ENCODE measurements around the gene NR1D2. TPM values are rescaled to one million over a fixed set of nuclear protein-coding genes. Genes with fewer than 3 reads are reported as not detected.

The NR1D2 gene
- total RNA-seq, 1 donor, result 70.6 TPM

DNA sequence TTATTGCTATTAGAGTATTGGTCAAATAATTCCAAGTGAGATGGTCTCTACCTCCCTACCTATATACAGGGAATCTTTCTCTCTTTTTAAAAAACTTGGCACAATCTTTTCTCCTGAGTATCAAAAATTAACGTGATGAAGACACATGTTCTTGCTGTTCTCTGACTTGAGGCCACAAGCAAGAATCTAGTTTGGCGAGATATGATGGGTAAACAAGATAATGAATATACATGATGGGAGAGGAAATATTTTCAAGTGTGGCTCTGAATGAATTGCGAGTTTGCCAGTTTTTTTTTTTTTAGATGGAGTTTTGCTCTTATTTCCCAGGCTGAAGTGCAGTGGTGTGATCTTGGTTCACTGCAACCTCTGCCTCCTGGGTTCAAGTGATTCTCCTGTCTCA lies 11.6 kb downstream of the NR1D2 start:
- Histone ChIP-seq H3K9me3 (ENCODE audit: low read depth, low read length) (no peaks in the 10 kb centered on the region), H3K79me2 (ENCODE audit: insufficient read depth, low read length) (peaks cover 52% of the 10 kb centered on the region), H3K4me2 (ENCODE audit: insufficient read depth, low read length) (no peak overlapping the region), H3K27ac (ENCODE audit: low read depth, low read length) (no peak overlapping the region), H3K4me3 (ENCODE audit: insufficient read depth, low read length) (no peak overlapping the region), H2AFZ (ENCODE audit: low read length) (no peak overlapping the region), H4K20me1 (ENCODE audit: insufficient read depth, low read length) (peaks cover 57% of the 10 kb centered on the region), H3K36me3 (ENCODE audit: insufficient read depth, low read length) (peaks cover 14% of the 10 kb centered on the region), H3K27me3 (ENCODE audit: insufficient read depth, low read length) (no peaks in the 10 kb centered on the region), H3K4me1 (ENCODE audit: insufficient read depth, low read length) (peaks cover 12% of the 10 kb centered on the region)
- no peak for DNase-seq (ENCODE audit: insufficient read length, low spot score, missing footprints)
- TF ChIP-seq, protein P1, sequence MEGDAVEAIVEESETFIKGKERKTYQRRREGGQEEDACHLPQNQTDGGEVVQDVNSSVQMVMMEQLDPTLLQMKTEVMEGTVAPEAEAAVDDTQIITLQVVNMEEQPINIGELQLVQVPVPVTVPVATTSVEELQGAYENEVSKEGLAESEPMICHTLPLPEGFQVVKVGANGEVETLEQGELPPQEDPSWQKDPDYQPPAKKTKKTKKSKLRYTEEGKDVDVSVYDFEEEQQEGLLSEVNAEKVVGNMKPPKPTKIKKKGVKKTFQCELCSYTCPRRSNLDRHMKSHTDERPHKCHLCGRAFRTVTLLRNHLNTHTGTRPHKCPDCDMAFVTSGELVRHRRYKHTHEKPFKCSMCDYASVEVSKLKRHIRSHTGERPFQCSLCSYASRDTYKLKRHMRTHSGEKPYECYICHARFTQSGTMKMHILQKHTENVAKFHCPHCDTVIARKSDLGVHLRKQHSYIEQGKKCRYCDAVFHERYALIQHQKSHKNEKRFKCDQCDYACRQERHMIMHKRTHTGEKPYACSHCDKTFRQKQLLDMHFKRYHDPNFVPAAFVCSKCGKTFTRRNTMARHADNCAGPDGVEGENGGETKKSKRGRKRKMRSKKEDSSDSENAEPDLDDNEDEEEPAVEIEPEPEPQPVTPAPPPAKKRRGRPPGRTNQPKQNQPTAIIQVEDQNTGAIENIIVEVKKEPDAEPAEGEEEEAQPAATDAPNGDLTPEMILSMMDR (IDR thresholded peaks at IDR 0.05; ENCODE audit: extremely low read depth, low read depth, low read length), result no peak

DNA sequence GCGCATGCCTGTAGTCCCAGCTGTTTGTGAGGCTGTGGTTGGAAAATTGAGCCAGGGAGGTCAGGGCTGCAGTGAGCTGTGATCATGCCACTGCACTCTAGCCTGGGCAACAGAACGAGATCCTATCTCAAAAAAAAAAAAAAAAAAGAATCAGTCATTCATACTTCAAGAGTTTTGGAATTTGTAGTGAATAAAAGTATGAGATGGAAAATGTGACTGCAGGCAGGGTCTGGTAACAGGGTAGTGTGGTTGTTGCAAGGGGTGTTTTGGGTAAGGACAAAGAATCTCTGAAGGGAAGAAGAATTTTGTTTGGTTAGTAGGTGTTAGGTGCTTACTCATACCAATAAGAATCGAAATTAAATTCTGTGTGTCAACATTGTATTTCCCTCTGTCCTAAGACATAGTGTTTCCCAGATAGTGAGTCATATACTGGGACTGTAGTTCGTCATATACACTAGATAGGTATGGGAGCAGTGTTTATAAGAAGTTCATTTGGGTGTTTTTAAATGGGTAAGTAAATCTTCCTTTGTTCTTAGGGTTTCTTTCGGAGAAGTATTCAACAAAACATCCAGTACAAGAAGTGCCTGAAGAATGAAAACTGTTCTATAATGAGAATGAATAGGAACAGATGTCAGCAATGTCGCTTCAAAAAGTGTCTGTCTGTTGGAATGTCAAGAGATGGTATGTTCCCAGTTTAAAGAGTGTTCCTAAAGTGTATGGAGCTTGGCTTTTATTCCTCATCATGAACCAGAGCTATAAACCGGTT lies 14.2 kb downstream of the NR1D2 start:
- Histone ChIP-seq H3K36me3 (ENCODE audit: insufficient read depth, low read length) (peaks cover 19% of the 10 kb centered on the region), H3K4me3 (ENCODE audit: insufficient read depth, low read length) (no peak overlapping the region), H3K4me2 (ENCODE audit: insufficient read depth, low read length) (peak overlapping the region; percentile 32), H4K20me1 (ENCODE audit: insufficient read depth, low read length) (peaks cover 38% of the 10 kb centered on the region), H3K4me1 (ENCODE audit: insufficient read depth, low read length) (peaks cover 19% of the 10 kb centered on the region), H3K9me3 (ENCODE audit: low read depth, low read length) (no peaks in the 10 kb centered on the region), H2AFZ (ENCODE audit: low read length) (no peak overlapping the region), H3K27me3 (ENCODE audit: insufficient read depth, low read length) (no peaks in the 10 kb centered on the region), H3K79me2 (ENCODE audit: insufficient read depth, low read length) (peaks cover 32% of the 10 kb centered on the region), H3K27ac (ENCODE audit: low read depth, low read length) (peak overlapping the region; percentile 63)
- TF ChIP-seq, protein P1 (IDR thresholded peaks at IDR 0.05; ENCODE audit: extremely low read depth, low read depth, low read length), result no peak
- peak; percentile 73 for DNase-seq (ENCODE audit: insufficient read length, low spot score, missing footprints)

DNA sequence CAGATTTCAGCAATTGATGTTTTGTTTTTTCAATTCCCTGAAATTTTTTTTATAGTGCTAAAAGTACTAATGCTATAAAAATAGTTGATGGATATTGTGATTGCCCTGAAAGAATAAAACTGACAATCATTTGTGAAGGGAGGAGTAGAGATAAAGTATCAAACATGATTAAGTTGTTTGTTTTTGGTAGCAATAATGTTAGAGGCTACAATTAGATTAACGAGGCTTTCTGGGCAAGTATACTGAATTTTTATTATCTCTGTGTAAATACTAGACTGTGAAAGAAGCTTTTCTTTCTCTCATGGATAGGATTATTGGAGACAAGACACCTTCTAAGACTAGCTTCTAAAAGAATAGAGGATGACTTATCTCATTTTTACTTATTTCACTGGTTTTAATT lies 15.6 kb downstream of the NR1D2 start:
- Histone ChIP-seq H3K9me3 (ENCODE audit: low read depth, low read length) (no peaks in the 10 kb centered on the region), H3K27ac (ENCODE audit: low read depth, low read length) (no peak overlapping the region), H3K36me3 (ENCODE audit: insufficient read depth, low read length) (peaks cover 21% of the 10 kb centered on the region), H2AFZ (ENCODE audit: low read length) (no peak overlapping the region), H3K4me3 (ENCODE audit: insufficient read depth, low read length) (no peak overlapping the region), H3K4me1 (ENCODE audit: insufficient read depth, low read length) (peaks cover 19% of the 10 kb centered on the region), H3K4me2 (ENCODE audit: insufficient read depth, low read length) (no peak overlapping the region), H3K79me2 (ENCODE audit: insufficient read depth, low read length) (peaks cover 26% of the 10 kb centered on the region), H4K20me1 (ENCODE audit: insufficient read depth, low read length) (peaks cover 28% of the 10 kb centered on the region), H3K27me3 (ENCODE audit: insufficient read depth, low read length) (no peaks in the 10 kb centered on the region)
- TF ChIP-seq, protein P1 (IDR thresholded peaks at IDR 0.05; ENCODE audit: extremely low read depth, low read depth, low read length), result no peak
- DNase-seq (ENCODE audit: insufficient read length, low spot score, missing footprints), result no peak

DNA sequence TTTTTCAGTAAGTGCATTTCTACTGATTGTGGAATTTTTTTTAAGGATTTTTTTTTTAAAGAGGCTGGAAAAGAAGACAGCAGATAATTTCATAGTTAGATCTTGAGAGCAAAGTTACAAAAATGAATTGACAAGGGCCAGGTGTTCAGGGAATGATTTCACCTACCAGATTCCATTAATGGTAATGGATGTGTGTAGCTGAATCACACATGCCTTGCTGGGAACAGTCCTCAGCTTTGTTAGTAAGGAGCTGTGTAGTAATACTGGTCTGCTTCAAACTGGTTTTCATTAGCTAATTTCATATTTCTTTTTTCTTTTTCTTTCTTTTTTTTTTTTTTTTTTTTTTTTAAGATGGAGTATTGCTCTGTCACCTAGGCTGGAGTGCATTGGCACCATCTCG lies 16.0 kb downstream of the NR1D2 start:
- peaks cover 29% of the 10 kb centered on the region for H4K20me1 ChIP-seq (ENCODE audit: insufficient read depth, low read length)
- peaks cover 22% of the 10 kb centered on the region for H3K4me1 ChIP-seq (ENCODE audit: insufficient read depth, low read length)
- DNase-seq (ENCODE audit: insufficient read length, low spot score, missing footprints), result no peak
- H3K27me3 ChIP-seq (ENCODE audit: insufficient read depth, low read length), result no peaks in the 10 kb centered on the region
- peaks cover 24% of the 10 kb centered on the region for H3K36me3 ChIP-seq (ENCODE audit: insufficient read depth, low read length)
- H2AFZ ChIP-seq (ENCODE audit: low read length), result no peak overlapping the region
- no peak overlapping the region for H3K4me3 ChIP-seq (ENCODE audit: insufficient read depth, low read length)
- TF ChIP-seq, protein P1 (IDR thresholded peaks at IDR 0.05; ENCODE audit: extremely low read depth, low read depth, low read length), result no peak
- H3K79me2 ChIP-seq (ENCODE audit: insufficient read depth, low read length), result peaks cover 27% of the 10 kb centered on the region
- H3K9me3 ChIP-seq (ENCODE audit: low read depth, low read length), result no peaks in the 10 kb centered on the region
- H3K4me2 ChIP-seq (ENCODE audit: insufficient read depth, low read length), result no peak overlapping the region
- no peak overlapping the region for H3K27ac ChIP-seq (ENCODE audit: low read depth, low read length)
